ENCODE measurements around the gene XRCC5. TPM values are rescaled to one million over a fixed set of nuclear protein-coding genes. Genes with fewer than 3 reads are reported as not detected.

XRCC5 gene
- 100 to 1,000 TPM in 3 of 4 donors, 10 to 100 TPM in 1; 87.3 to 202 (median 170) TPM for total RNA-seq

DNA sequence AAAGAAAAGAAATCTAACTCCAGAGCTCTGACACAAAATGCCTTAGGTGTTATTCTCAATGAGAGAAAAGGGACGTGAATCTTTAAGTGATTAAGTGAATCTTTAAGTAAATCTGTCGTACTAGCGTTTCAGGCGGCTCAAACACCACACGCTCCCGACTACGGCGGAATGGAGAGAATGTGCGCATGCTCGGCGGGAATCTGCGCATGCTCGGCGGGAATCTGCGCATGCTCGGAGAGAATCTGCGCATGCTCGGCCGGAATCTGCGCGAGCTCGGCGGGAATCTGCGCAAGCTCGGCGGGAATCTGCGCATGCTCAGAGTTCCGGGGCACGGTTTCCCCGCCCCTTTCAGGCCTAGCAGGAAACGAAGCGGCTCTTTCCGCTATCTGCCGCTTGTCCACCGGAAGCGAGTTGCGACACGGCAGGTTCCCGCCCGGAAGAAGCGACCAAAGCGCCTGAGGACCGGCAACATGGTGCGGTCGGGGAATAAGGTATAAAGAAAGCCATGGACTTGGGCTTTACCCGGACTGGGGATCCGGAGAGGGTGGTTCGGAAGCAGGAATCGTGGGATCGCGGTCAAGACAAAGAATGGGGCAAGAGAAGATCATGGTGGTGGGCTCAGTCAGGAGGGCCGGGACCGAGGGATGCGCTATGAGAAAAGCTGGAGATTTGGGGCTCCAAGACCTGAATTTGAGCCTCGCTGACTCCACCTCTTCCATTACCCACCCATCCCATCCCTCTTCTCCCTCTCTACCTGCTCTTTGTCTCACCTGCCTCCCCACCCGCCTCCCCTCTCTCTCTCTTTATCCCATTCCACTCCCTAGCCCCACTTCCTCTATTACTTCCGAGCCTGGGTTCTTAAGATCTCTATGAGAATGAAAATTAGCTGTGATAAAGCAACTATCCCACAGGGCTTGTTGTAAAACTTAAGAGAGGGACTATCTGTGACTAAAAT is at the start of gene XRCC5:
TSS of gene XRCC5 (plus strand) at position 382 of the 955 bp plus-strand sequence. CDS start at position 471, 89 bp downstream.
- no peaks in the 10 kb centered on the region for H3K27me3 ChIP-seq
- TF ChIP-seq, protein P1, sequence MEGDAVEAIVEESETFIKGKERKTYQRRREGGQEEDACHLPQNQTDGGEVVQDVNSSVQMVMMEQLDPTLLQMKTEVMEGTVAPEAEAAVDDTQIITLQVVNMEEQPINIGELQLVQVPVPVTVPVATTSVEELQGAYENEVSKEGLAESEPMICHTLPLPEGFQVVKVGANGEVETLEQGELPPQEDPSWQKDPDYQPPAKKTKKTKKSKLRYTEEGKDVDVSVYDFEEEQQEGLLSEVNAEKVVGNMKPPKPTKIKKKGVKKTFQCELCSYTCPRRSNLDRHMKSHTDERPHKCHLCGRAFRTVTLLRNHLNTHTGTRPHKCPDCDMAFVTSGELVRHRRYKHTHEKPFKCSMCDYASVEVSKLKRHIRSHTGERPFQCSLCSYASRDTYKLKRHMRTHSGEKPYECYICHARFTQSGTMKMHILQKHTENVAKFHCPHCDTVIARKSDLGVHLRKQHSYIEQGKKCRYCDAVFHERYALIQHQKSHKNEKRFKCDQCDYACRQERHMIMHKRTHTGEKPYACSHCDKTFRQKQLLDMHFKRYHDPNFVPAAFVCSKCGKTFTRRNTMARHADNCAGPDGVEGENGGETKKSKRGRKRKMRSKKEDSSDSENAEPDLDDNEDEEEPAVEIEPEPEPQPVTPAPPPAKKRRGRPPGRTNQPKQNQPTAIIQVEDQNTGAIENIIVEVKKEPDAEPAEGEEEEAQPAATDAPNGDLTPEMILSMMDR (IDR thresholded peaks at IDR 0.05) = peak in 1 of 6 experiments; percentile 54
- peak in 3 of 4 donors; percentile 31 to 67 (median 67) for TF ChIP-seq POLR2A (IDR thresholded peaks at IDR 0.05)
- WGBS, 2 donors = 0% methylated on average over 34 to 35 of the region's 57 CpGs
- peak; percentile 64 for DNase-seq
- intact Hi-C loops (cut with DNase I) = no loop called here
- H3K4me3 ChIP-seq = peak within 1 kb of the TSS; percentile 72 to 98 (median 86)
- H3K4me1 ChIP-seq = peaks cover 15 to 54% (median 26%) of the 10 kb centered on the region in 3 donors
- no peaks in the 10 kb centered on the region for H3K9me3 ChIP-seq
- peak within 1 kb of the TSS; percentile 88 to 95 (median 94) for H3K27ac ChIP-seq
- peaks cover 0 to 38% (median 0%) of the 10 kb centered on the region in 3 donors for H3K36me3 ChIP-seq

DNA sequence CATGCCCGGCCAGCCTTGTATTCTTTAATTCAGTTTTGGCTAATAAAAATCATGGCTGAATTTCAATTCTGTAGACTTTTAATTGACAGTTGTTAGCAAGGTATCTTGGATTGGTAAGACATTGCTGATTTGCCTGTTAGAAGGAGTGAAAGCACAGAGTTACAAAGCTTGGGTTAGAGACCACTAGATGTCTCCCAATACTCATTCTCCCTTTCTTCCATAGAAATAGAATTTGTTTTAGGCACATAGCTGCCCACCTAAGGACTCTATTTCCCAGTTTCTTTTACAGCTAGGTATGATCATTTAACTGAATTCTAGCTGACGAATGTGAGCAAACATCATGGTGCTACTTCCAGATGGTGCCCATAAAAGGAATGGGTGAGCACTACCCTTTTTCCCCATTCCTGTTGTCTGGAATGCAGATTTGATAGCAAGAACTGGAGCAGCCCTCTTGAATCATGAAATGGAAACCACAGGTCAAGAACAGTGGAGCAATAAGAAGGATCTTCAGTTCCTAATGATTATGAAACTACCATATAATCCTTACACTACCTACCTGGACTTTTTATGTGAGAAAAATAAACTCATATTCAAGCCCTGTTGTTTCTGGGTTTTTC is 45.0 kb upstream of the XRCC5 start:
- peaks cover 0 to 36% (median 0%) of the 10 kb centered on the region in 3 donors for H3K36me3 ChIP-seq

DNA sequence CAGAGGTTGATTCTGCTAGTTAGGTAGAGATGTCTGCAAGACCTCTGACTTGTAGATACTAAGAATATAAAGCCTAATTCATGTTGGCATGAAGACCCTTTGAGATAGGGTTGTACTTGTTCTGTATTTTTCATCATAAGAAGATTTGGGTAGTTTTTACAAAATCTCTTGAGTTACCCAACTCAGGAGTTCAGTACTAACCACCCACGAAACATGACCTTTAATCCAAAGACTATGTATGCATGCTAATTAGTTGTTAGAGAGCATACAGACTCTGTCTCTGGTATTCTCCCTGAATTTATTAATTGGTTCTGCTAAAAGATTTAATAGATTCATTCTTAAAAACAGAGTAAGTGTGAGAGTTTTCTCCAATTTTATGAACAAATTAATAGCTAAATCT is 44.5 kb upstream of the XRCC5 start:
- H3K27ac ChIP-seq = no peak overlapping the region
- H3K9me3 ChIP-seq = no peaks in the 10 kb centered on the region
- no peaks in the 10 kb centered on the region for H3K4me1 ChIP-seq
- no peak for TF ChIP-seq POLR2A (IDR thresholded peaks at IDR 0.05)
- TF ChIP-seq, protein P1 (IDR thresholded peaks at IDR 0.05) = no peak
- no peaks in the 10 kb centered on the region for H3K27me3 ChIP-seq
- no peak for DNase-seq
- peaks cover 0 to 36% (median 0%) of the 10 kb centered on the region in 3 donors for H3K36me3 ChIP-seq
- intact Hi-C loops (cut with DNase I) = no loop called here
- WGBS, 2 donors = 78 to 83% methylated on average over 1 of the region's 1 CpG
- H3K4me3 ChIP-seq = no peak overlapping the region

More for the DNA sequence above, 45.0 kb upstream of the XRCC5 start:
- Histone ChIP-seq H3K4me3 (no peak overlapping the region), H3K27me3 (no peaks in the 10 kb centered on the region), H3K9me3 (no peaks in the 10 kb centered on the region), H3K4me1 (no peaks in the 10 kb centered on the region), H3K27ac (no peak overlapping the region)
- intact Hi-C loops (cut with DNase I) = no loop called here
- WGBS, 2 donors = 88 to 92% methylated on average over 2 of the region's 2 CpGs
- TF ChIP-seq, protein P1 (IDR thresholded peaks at IDR 0.05) = no peak
- no peak for TF ChIP-seq POLR2A (IDR thresholded peaks at IDR 0.05)
- no peak for DNase-seq

DNA sequence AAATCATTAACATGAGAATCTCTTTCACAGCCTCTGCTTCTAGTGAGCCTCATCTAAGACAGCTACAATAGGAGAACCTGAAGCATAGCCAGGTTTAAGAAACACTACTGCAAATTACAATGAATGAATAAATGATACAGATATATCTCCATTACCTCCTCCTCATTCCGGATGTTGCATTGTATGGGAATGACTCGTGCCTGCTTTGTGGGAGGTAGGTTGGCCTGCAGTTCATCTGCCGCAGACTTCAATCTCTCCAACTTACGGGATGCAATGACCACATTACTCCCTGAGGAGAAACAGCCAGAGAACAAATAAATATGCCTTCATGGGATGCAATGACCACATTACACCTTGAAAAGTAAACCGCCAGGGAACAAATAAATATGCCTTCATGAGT is 42.9 kb upstream of the XRCC5 start:
- DNase-seq = no peak
- 83 to 84% methylated on average over 5 of the region's 5 CpGs for WGBS, 2 donors
- no peaks in the 10 kb centered on the region for H3K4me1 ChIP-seq
- intact Hi-C loops (cut with DNase I) = no loop called here
- H3K36me3 ChIP-seq = peaks cover 0 to 36% (median 0%) of the 10 kb centered on the region in 3 donors
- H3K9me3 ChIP-seq = no peaks in the 10 kb centered on the region
- no peak overlapping the region for H3K27ac ChIP-seq
- H3K27me3 ChIP-seq = no peaks in the 10 kb centered on the region
- TF ChIP-seq, protein P1 (IDR thresholded peaks at IDR 0.05) = no peak
- TF ChIP-seq POLR2A (IDR thresholded peaks at IDR 0.05) = no peak
- no peak overlapping the region for H3K4me3 ChIP-seq

DNA sequence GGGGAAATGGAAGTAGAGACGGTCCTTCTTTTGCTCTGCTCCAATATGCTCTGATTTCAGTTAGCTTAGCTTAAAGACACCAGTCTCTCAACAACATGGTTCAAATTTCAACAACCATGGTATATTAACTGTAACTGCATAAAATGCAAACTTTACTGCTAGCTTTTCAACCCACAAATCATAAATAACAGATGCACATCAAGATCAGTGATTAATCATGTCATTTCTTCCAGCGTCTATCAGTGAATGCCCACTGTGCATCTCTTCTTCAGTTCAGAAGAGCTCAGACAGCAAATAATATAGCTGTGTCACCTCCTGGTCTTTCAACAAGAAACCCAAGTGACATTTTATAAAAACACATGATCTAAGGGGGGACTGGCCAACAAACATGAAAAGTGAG is 40.1 kb upstream of the XRCC5 start:
- no peak for TF ChIP-seq POLR2A (IDR thresholded peaks at IDR 0.05)
- TF ChIP-seq, protein P1 (IDR thresholded peaks at IDR 0.05) = no peak

More for the DNA sequence above, 40.1 kb upstream of the XRCC5 start:
- 73 to 77% methylated on average over 2 of the region's 2 CpGs for WGBS, 2 donors
- intact Hi-C loops (cut with DNase I) = no loop called here
- Histone ChIP-seq H3K4me1 (no peaks in the 10 kb centered on the region), H3K27ac (no peak overlapping the region), H3K27me3 (no peaks in the 10 kb centered on the region), H3K9me3 (no peaks in the 10 kb centered on the region), H3K4me3 (no peak overlapping the region), H3K36me3 (peaks cover 0 to 29% (median 0%) of the 10 kb centered on the region in 3 donors)
- no peak for DNase-seq
